Smooth muscle cell of the pulmonary artery (primary cell): ENCODE data around the gene RBFOX1. TPM values are rescaled to one million over a fixed set of nuclear protein-coding genes. Genes with fewer than 3 reads are reported as not detected.

Experiments used
- total RNA-seq: library from RNA; depleted of rRNA; stranded (reverse); fragments of >200 nt; gene quantifications from 2 replicates; pipeline ENCODE4 v1.2.3, GENCODE V29; 2014

The RBFOX1 gene
- total RNA-seq = not detected in 2 replicates

DNA sequence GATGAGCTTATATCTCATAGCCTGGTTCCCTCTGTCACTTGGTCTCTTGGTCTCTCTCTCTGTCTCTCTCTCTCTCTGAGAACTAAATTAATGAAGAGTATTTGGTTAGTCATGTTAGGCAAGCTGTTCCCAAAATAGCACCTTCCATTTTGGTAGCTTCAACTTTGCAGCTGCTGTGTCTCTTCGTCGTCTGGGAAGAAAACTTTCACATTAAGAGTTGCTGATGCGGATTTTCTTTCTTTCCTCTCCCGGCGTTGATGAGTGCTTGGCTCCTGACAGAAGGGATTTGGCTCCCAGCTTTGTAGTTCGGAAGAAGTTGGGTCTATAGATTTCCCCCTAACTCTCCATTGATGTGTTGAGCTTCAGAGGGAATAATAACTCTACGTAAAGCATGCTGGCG lies at the start of gene RBFOX1:
Gene RBFOX1 (plus strand): TSS at position 235 of the 400 bp plus-strand sequence.

